HUES6 (cell line): ENCODE data around the gene AIPL1.

Experiments used
- H3K27ac ChIP-seq: 2 replicates; pipeline ENCODE4 v1.7.0; 2013; ENCODE audit warnings: low read depth, mild to moderate bottlenecking, low read length, inconsistent platforms
- H3K27me3 ChIP-seq: 2 replicates; pipeline ENCODE4 v1.6.1; 2013; ENCODE audit warnings: low read length; ENCODE audit not compliant: control insufficient read depth, insufficient read depth
- H3K36me3 ChIP-seq: 2 replicates; pipeline ENCODE4 v1.6.1; 2013; ENCODE audit warnings: low read length; ENCODE audit not compliant: control insufficient read depth, insufficient read depth
- H3K4me1 ChIP-seq: 2 replicates; pipeline ENCODE4 v1.6.1; 2013; ENCODE audit warnings: low read length; ENCODE audit not compliant: control insufficient read depth, insufficient read depth
- H3K4me3 ChIP-seq: 2 replicates; pipeline ENCODE4 v1.5.1; 2013; ENCODE audit warnings: low read depth, low read length
- H3K9ac ChIP-seq: one replicate; pipeline ENCODE4 v1.6.1; 2013; ENCODE audit warnings: mild to moderate bottlenecking, low read length
- H3K9me3 ChIP-seq: 2 replicates; pipeline ENCODE4 v1.6.1; 2013; ENCODE audit warnings: low read depth, low read length; ENCODE audit not compliant: control insufficient read depth, insufficient read depth

The AIPL1 gene

GRCh38 chr17:6474906-6475305, 40.0 kb upstream of the AIPL1 start:
- Histone ChIP-seq H3K27ac (no peak overlapping the region), H3K4me1 (peaks cover 38% of the 10 kb centered on the region), H3K9me3 (no peaks in the 10 kb centered on the region), H3K36me3 (no peaks in the 10 kb centered on the region), H3K27me3 (no peaks in the 10 kb centered on the region), H3K4me3 (no peak overlapping the region), H3K9ac (no peak overlapping the region)

GRCh38 chr17:6474376-6474775, 39.5 kb upstream of the AIPL1 start:
- Histone ChIP-seq H3K4me3 (no peak overlapping the region), H3K9ac (no peak overlapping the region), H3K36me3 (no peaks in the 10 kb centered on the region), H3K27me3 (no peaks in the 10 kb centered on the region), H3K4me1 (peaks cover 35% of the 10 kb centered on the region), H3K9me3 (no peaks in the 10 kb centered on the region), H3K27ac (no peak overlapping the region)

GRCh38 chr17:6473128-6473767, 38.3 kb upstream of the AIPL1 start:
- H3K27me3 ChIP-seq = no peaks in the 10 kb centered on the region
- H3K4me3 ChIP-seq = no peak overlapping the region
- no peaks in the 10 kb centered on the region for H3K9me3 ChIP-seq
- no peak overlapping the region for H3K9ac ChIP-seq
- no peak overlapping the region for H3K27ac ChIP-seq
- peaks cover 35% of the 10 kb centered on the region for H3K4me1 ChIP-seq
- no peaks in the 10 kb centered on the region for H3K36me3 ChIP-seq

GRCh38 chr17:6472517-6472916, 37.6 kb upstream of the AIPL1 start:
- Histone ChIP-seq H3K9ac (no peak overlapping the region), H3K27ac (no peak overlapping the region), H3K36me3 (no peaks in the 10 kb centered on the region), H3K4me3 (no peak overlapping the region), H3K27me3 (no peaks in the 10 kb centered on the region), H3K4me1 (peaks cover 35% of the 10 kb centered on the region), H3K9me3 (peaks cover 3% of the 10 kb centered on the region)

GRCh38 chr17:6471531-6472465, 36.9 kb upstream of the AIPL1 start:
- no peaks in the 10 kb centered on the region for H3K27me3 ChIP-seq
- no peaks in the 10 kb centered on the region for H3K36me3 ChIP-seq
- peaks cover 9% of the 10 kb centered on the region for H3K9me3 ChIP-seq
- peaks cover 35% of the 10 kb centered on the region for H3K4me1 ChIP-seq
- no peak overlapping the region for H3K4me3 ChIP-seq
- no peak overlapping the region for H3K27ac ChIP-seq
- H3K9ac ChIP-seq = no peak overlapping the region

GRCh38 chr17:6470751-6471521, 36.0 kb upstream of the AIPL1 start:
- H3K9ac ChIP-seq = no peak overlapping the region
- H3K4me1 ChIP-seq = peaks cover 32% of the 10 kb centered on the region
- H3K9me3 ChIP-seq = peaks cover 9% of the 10 kb centered on the region

GRCh38 chr17:6470146-6470718, 35.3 kb upstream of the AIPL1 start:
- no peak overlapping the region for H3K27ac ChIP-seq
- no peak overlapping the region for H3K9ac ChIP-seq
- H3K36me3 ChIP-seq = no peaks in the 10 kb centered on the region
- H3K27me3 ChIP-seq = no peaks in the 10 kb centered on the region
- no peak overlapping the region for H3K4me3 ChIP-seq
- H3K4me1 ChIP-seq = peaks cover 29% of the 10 kb centered on the region
- H3K9me3 ChIP-seq = peaks cover 9% of the 10 kb centered on the region

More at GRCh38 chr17:6470751-6471521, 36.0 kb upstream of the AIPL1 start:
- no peaks in the 10 kb centered on the region for H3K27me3 ChIP-seq
- H3K4me3 ChIP-seq = no peak overlapping the region
- H3K36me3 ChIP-seq = no peaks in the 10 kb centered on the region
- H3K27ac ChIP-seq = no peak overlapping the region

GRCh38 chr17:6468051-6468790, 33.3 kb upstream of the AIPL1 start:
- Histone ChIP-seq H3K9me3 (peaks cover 9% of the 10 kb centered on the region), H3K27ac (no peak overlapping the region), H3K9ac (no peak overlapping the region), H3K27me3 (no peaks in the 10 kb centered on the region), H3K36me3 (no peaks in the 10 kb centered on the region), H3K4me3 (no peak overlapping the region), H3K4me1 (peaks cover 22% of the 10 kb centered on the region)

- Histone ChIP-seq H3K9me3 (peaks cover 9% of the 10 kb centered on the region), H3K27ac (no peak overlapping the region), H3K4me1 (peaks cover 20% of the 10 kb centered on the region), H3K4me3 (no peak overlapping the region), H3K36me3 (no peaks in the 10 kb centered on the region), H3K27me3 (no peaks in the 10 kb centered on the region), H3K9ac (no peak overlapping the region)
Observed at GRCh38 chr17:6467567-6467966, 32.6 kb upstream of the AIPL1 start.

GRCh38 chr17:6465206-6466003, 30.5 kb upstream of the AIPL1 start:
- H3K36me3 ChIP-seq = no peaks in the 10 kb centered on the region
- H3K4me1 ChIP-seq = peaks cover 23% of the 10 kb centered on the region
- no peak overlapping the region for H3K4me3 ChIP-seq
- H3K9ac ChIP-seq = no peak overlapping the region
- peaks cover 9% of the 10 kb centered on the region for H3K9me3 ChIP-seq
- H3K27ac ChIP-seq = no peak overlapping the region
- no peaks in the 10 kb centered on the region for H3K27me3 ChIP-seq
